HG03354 (cell line): ENCODE measurements around the gene SLC52A3.
"Not testable (repeated sequence)": the region's sequence is repeated elsewhere in the genome, so short reads cannot be mapped to it uniquely, and the experiment has no call there.

Experiments used
- ATAC-seq: cut with Tn5 transposase; IDR thresholded peaks from one replicate; pipeline ENCODE4 v1.9.1; 2021; ENCODE audit warnings: mild to moderate bottlenecking; ENCODE audit not compliant: unreplicated experiment, poor library complexity, severe bottlenecking

The SLC52A3 gene

DNA sequence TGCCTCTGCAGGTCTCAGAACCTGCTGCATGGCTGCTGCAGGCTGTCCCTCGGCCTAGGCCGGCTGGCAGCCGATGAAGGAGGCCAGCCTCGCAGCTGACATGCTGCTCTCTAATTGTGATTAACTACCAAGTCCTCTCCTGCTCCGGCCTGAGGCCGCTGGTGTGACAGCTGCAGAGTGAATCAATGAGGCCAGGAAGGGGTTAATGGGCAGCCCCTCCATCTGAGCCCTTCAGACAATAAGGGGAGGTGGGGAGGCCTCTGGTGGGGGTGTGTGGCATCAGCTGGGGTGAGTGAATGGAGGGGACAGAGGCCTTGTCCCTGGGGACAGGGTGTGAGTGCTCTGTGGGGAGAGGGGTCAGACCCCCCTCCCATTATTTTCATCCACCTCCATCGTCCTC lies 34.4 kb downstream of the SLC52A3 start:
- ATAC-seq = no peak

DNA sequence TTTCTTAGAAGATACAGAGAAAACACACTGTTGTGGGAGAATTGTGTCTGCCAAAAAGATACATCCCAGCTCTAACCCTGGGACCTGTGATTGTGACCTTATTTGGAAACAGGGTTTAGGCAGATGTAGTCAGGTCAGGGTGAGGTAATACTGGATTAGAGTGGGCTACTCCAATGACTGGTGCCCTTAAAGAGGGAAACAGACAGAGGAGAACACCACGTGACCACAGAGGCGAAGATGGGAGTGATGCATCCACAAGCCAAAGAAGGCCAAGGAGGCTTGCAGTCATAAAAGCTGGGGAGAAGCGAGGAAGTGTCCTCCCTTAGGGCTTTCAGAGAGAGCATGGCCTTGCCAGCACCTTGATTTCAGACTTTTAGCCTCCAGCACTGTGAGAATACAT lies 35.6 kb downstream of the SLC52A3 start:
- ATAC-seq = no peak

DNA sequence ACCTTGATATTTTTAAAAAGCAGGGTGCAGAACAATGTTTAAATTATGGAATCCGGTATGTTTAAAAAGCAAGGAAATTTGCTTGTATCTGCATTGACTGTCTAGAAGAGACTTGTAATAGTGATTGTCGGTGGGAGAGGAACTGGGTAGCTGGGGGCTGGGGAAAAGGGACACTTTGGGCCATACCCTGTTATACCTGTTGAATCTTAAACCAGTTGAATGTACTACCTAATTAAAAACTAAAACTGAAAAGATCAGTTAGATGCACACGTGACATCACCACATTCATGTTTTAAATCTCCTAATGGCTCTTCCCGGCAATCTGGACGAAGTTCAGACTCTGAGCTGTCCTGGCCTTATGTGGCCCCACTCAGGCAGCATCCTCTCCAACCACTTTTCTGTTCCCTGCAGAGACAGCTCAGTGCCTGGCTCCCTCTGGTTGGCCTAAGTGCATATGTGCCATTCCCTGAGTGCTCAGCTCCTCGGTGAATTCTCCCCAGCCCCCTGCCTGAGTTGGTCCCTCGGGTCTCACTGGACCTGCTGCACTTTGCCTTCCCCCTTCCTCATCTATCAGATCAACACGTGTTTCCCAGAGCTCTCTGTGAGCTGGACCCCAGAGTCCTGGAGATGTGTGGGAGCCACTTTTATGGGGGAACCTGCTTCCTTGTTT lies 36.3 kb downstream of the SLC52A3 start:
- no peak for ATAC-seq

DNA sequence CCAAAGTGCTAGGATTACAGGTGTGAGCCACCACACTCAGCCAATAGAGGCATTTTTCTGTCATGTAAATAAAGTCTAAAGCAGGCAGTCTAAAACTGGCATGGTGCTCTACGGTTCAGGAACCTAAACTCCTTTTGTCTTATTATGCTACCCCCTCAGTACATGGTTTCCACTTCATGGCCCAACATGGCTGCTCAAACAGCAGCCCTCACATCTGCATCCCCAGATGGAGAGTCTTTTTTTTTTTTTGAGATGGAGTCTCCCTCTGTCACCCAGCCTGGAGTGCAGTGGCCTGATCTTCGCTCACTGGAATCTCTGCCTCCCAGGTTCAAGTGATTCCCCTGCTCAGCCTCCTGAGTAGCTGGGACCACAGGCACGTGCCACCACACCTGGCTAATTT lies 38.3 kb downstream of the SLC52A3 start:
- no peak for ATAC-seq

DNA sequence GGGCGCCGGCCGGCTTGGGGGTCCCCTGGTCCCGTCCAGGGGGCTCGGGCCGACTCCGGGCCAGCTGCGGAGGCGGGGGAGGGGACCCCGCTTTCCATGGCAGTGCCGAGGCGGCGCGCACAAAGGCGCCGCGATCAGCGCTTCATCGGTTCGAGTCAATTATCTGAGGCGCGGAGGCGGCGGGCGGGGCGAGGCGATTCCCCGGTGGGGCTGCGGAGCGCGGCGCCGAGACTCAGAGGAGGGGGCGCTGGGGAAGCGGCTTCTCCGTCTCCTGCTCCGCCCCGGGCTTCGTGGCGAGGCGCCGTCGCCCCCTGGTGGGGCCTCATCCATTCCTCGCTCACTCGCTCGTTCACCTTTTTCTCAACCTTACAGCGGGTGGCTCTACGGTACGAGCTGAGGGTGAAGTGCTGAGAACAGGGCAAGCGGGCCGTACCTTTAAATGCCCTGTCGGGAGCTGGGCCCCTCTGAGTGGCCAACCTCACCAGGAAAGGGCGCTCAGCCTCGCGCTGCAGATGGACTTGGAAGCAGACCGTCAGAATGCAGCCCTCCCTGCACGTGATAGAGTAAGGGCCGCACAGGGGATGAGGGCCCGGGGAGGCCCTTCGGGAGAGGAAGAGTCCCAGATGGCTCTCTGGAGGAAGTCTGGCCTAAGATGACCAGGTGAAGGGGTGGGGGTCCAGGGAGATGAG lies 39.9 kb downstream of the SLC52A3 start:
- ATAC-seq = no peak

DNA sequence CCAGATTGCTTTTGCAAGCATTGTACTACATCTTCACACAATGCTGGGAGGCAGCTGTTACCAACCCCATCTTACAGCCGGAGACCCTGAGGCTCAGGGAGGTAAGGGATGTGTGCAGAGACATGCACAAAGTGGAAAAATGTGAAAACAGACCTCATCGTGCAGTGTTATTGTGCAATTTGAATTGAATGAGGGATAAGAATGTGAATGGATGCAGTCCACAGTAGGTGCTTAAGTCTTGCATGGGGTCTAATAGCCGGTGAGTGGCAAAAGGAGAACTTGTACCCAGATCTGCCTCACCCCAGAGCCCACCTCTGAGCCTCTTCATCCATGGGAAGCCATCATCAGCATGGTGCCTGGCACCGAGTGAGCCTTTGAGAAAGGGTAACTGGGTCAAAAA lies 42.1 kb downstream of the SLC52A3 start:
- ATAC-seq = no peak

DNA sequence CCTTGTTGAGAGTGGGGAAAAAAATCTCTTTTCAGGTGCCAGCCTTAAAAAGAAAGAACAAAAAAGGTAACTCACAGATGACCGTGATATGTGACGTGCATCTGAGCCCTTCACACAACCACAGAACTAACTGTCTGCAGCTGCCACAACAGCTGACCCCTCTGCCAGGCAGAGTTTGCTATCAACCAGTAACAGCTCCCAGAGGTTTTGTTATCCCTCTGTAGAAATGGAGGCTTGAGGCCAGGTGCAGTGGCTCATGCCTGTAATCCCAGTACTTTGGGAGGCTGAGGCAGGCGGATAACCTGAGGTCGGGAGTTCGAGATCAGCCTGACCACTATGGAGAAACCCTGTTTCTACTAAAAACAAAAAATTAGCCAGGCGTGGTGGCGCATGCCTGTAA lies 42.8 kb downstream of the SLC52A3 start:
- no peak for ATAC-seq

DNA sequence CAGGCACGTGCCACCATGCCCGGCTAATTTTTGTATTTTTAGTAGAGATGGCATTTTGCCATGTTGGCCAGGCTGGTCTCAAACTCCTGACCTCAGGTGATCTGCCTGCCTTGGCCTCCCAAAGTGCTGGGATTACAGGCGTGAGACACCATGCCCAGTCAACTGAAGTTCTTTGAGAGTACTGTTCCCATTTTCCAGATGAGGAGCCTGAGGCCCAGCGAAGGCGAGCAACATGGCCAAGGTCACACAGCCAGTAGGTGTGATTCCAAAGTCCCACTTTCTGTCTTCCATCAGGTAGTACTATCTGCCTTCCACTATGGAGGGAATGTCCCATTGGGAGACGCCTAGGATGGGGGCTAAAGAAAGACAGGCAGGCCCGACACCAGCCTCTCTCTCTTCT lies 43.5 kb downstream of the SLC52A3 start:
- not testable (repeated sequence) for ATAC-seq

DNA sequence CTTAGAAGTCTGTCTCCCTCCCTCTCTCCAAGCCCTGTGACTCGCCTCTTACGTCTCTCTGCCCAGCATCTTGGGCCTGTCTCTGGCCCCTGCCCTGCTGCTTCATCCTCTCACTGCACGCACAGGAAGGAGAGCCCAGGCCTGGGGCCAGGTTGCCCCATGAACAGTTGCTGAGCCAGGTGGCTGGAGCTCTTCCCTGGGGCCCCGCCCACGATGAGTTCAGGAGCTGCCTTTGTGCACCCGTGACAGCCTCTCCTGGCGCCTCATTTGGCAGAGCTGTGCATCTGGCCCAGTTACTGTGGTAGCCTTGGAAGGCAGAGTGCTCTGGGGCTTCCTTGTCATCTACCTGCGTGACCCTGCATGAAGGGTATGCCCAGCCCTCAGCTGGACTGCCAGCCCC lies 44.5 kb downstream of the SLC52A3 start:
- ATAC-seq = no peak

DNA sequence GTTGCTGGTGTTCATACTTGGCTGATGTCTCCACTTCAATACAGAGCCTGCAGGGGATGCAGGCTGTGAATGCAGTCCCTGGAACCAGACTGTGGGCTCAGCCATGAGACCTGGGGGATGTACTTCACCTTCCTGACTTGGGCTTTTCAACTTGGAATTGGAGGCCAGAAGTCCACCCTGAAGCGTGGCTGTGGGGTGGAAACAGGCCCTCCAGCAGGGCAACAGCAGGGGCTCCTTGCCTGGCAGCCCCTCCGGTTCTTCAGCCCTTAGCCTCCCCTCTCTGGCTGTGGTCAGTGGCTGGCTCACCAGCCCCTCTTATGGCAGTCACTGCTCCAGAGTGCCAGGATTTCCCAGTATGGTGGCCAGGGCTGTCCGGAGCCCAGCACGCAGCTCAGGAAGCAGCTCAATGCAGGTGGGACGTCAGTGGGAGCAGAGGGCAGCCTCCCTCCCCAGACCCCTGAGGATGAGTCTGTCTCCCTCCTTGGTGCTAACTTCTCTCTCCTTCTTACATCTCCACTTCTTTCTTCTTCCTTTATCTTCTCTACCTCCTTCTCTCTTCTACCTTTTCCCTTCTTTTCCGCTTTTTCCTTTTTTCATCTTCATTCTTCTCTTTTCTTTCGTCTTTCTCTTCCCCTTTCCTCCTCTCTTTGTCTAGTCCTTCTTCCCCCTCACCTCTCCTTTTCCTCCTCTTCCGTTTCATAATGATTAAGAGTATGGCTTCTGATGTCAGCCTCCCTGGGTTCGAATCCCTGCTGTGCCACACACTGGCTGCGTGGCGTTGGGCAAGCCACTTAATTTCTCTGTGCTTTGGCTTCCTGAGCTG lies 45.3 kb downstream of the SLC52A3 start:
- no peak for ATAC-seq

DNA sequence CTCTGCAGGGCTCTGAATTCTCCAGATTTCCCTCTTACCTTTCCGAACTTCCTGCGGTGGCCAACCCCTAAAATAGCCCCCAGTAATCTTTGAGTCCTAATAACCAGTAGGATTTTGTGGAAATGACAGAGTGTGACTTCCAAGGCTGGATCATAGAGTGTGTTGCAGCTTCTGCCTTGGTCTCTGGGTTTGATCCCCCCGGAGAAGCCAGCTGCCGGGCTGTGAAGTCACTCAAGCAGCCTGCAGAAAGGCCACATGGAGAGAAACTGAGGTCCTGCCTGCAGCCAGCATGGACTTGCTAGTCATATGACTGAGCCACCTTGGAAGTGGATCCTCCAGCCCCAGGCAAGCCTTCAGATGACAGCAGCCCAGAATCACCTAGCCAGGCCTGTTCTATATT lies 46.4 kb downstream of the SLC52A3 start:
- no peak for ATAC-seq

DNA sequence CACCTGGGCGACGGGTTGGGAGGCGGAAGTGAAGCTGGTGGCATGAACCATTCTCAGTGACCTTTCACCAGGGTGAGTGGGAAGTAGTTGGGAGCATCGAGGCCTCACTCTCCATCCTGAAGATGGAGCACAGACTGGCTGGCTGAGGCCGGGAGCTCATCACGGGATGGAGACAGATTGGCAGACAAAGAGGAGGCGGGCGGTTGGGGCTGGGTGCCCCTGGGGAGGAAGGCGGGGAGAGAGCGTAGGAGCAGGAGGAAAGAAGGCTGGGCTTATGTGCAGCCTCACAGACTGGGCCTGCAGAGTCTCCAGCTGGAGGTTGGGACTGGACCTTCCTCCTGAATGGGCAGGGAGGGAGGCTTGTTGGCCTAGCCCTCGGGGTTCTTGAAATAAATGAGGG lies 48.5 kb downstream of the SLC52A3 start:
- no peak for ATAC-seq

DNA sequence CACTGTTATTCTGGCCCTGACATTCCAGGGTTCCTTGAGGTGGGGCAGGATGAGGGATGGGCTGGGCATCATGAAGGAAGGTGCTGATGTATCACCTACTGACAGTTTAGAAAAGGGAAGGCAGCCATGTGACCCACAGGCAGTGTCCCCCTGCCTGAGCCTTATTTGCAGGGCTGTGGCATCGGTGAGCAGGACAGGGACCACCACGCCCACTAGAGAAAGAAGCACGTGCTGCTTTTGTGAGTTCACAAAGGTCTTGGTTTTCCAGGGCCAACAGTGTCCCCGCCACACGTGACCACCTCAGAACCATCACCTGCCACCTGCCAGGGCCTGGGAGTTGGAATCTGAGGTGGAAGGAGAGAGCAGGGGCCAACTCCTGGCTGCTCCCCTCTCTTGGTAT lies 49.2 kb downstream of the SLC52A3 start:
- no peak for ATAC-seq

DNA sequence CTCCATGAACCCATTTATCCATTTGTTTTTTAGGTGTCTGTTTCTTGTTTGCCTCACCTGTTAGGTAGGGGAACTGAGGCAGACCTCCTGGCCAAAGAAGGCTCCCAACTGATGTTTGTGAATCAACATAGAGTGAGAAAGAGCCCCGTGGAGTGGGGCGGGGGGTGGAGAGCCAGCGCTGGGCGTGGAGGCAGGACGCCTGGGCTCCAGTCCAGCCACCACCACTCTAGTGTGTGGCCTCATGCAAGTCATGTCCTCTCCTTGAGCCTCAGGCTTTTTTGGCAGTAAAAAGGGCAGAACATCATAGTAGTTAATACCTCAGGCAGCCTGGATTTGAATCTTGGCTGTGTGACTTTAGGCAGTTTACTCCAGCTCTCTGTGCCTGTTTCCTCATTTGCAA lies 50.5 kb downstream of the SLC52A3 start:
- ATAC-seq = no peak

DNA sequence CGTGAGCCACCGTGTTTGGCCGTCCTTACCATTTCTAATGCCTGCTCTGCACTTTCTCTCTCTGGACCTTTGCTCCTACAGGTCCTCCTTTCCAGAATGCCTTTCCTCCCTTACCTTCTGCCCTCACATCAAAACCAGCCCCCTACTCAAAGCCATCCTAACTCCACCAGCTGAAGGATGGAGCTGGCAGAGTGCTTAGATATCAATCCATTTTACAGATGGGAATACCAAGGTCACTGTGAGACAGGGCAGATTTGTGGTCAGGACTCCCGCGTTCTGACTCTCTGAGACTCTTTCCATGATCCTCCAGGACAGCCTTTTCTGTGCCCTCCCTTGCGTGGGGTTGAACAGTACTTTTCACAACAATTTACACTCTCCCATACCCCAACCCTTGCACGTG lies 51.0 kb downstream of the SLC52A3 start:
- no peak for ATAC-seq

DNA sequence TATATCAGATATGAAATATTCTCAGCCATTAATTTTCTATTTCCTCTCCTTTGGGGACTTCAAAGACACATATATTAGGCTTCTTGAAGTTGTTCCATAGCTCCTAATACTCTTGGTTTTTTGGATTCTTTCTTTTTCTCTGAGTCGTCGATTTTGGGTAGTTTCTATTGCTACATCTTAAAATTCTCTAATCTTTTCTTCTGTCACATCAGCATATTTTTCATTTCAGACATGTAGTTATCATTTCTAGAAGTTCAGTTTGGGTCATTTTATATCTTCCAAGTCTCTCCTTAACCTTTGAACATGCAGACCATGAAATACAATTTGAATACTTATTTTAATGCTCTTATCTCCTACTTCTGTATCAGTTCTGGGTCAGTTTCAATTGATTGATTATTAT lies 53.8 kb downstream of the SLC52A3 start:
- ATAC-seq = no peak

DNA sequence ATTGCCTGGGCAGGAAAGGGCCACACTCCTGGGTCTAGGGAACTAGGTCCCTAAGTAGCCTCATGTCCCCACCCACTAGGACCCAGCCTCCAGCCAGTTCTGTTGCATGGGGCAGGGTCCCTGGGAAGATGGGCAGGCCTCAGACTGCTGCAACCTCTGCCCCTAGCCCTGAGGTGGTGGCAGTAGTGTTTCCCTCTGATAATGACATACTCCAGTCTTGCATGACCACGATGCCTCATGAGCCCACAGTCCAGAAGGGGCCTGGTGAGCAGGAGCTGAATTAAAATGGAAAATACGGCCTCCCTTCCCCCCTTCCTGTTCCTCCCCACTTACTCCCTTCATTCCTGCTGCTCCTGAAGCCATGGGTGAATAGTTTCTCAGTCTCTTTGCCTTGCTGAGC lies 56.7 kb downstream of the SLC52A3 start:
- no peak for ATAC-seq

DNA sequence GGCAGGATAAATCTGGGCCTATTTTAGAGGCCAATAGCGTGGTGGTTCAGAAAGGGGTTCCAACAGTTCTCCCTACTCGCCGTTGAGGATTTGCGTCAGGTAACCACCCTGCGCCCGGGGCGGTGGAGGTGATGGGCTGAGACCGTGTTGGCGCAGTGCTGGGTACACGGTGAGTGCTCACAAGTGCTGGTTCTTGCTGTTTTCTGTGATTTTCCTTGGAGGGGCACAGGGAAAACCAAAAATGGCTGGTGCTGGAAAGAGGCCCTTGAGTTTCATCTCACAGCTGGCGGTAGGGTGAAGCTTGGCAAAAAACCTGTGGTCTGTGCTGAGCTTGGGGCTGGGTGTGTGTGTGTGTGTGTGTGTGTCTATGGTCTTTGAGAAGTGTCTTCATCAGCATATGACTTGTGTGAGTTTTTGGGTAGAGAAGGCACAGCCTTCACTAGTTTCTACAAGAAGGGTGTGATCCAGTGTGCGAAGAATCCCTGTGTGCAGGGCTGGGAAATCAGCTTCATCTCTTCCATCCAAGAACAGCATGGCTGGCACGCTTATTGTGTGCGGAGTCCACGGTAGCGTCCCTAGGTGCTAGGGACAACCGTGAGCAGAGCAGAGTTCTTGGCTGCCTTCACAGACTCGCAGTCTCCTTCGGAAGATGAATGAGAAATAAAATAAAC lies 57.4 kb downstream of the SLC52A3 start:
- no peak for ATAC-seq
